ENCODE measurements around the gene CFAP97.
"Not testable (repeated sequence)": the region's sequence is repeated elsewhere in the genome, so short reads cannot be mapped to it uniquely, and the experiment has no call there.

The CFAP97 gene

GRCh38 chr4:185138161-185138560 lies 65.6 kb downstream of the CFAP97 start:
- DNase-seq = no peak

- no peak for DNase-seq
Measured at GRCh38 chr4:185137233-185137925, 66.4 kb downstream of the CFAP97 start.

- peak; percentile 10 for DNase-seq
Measured at GRCh38 chr4:185134307-185134869, 69.4 kb downstream of the CFAP97 start.

- peak; percentile 3 for DNase-seq
Measured at GRCh38 chr4:185128272-185129119, 75.3 kb downstream of the CFAP97 start.

- no peak for DNase-seq
Measured at GRCh38 chr4:185127021-185127925, 76.5 kb downstream of the CFAP97 start.

- DNase-seq = no peak
Measured at GRCh38 chr4:185124006-185124405, 79.8 kb downstream of the CFAP97 start.

GRCh38 chr4:185122681-185123345 lies 81.0 kb downstream of the CFAP97 start:
- DNase-seq = peak; percentile 29

GRCh38 chr4:185120631-185120946 lies 83.2 kb downstream of the CFAP97 start:
- no peak for DNase-seq

GRCh38 chr4:185119927-185120630 lies 83.7 kb downstream of the CFAP97 start:
- no peak for DNase-seq

GRCh38 chr4:185119467-185119866 lies 84.3 kb downstream of the CFAP97 start:
- not testable (repeated sequence) for DNase-seq

GRCh38 chr4:185118876-185119275 lies 84.9 kb downstream of the CFAP97 start:
- DNase-seq = no peak

GRCh38 chr4:185117300-185117934 lies 86.4 kb downstream of the CFAP97 start:
- no peak for DNase-seq

GRCh38 chr4:185115827-185116232 lies 88.0 kb downstream of the CFAP97 start:
- no peak for DNase-seq

- DNase-seq = no peak
Measured at GRCh38 chr4:185113340-185113739, 90.5 kb downstream of the CFAP97 start.

- no peak for DNase-seq
Measured at GRCh38 chr4:185112104-185112503, 91.7 kb downstream of the CFAP97 start.

GRCh38 chr4:185110375-185110823 lies 93.4 kb downstream of the CFAP97 start:
- DNase-seq = no peak

- DNase-seq = no peak
Measured at GRCh38 chr4:185109736-185110135, 94.1 kb downstream of the CFAP97 start.
